Right atrium auricular region (tissue), 2 donors: ENCODE data around the gene FANCC. TPM values are rescaled to one million over a fixed set of nuclear protein-coding genes. Genes with fewer than 3 reads are reported as not detected.

Source experiments
- DNase-seq: peaks from one replicate; pipeline ENCODE4 v3.0.0-alpha.2; 2019; ENCODE audit warnings: low spot score
- H3K27ac ChIP-seq, 2 donors: fragments of 200-600 bp; sonication (generic); 1 replicate in 1 of 2; 2 replicates in 1 of 2; pipeline ENCODE4 v1.5.1; 2016 to 2019
- H3K27me3 ChIP-seq, 2 donors: fragments of 200-600 bp; sonication (generic); one replicate each; pipeline versions ENCODE4 v1.5.1 to v1.6.0; 2017 to 2019
- H3K36me3 ChIP-seq: fragments of 200-600 bp; sonication (generic); one replicate; pipeline ENCODE4 v1.5.1; 2016
- H3K4me1 ChIP-seq, 2 donors: fragments of 200-600 bp; sonication (generic); one replicate each; pipeline versions ENCODE4 v1.5.1 to v1.6.0; 2017 to 2019
- H3K4me3 ChIP-seq, 2 donors: fragments of 200-600 bp; sonication (generic); 1 replicate in 1 of 2; 2 replicates in 1 of 2; pipeline ENCODE4 v1.5.1; 2017 to 2019; ENCODE audit warnings: mild to moderate bottlenecking in 1 of 2, moderate library complexity in 1 of 2
- H3K9me3 ChIP-seq, 2 donors: fragments of 200-600 bp; sonication (generic); one replicate each; pipeline ENCODE4 v1.5.1; 2019
- CTCF ChIP-seq, 2 donors: fragments of 200-600 bp; sonication (generic); IDR thresholded peaks; one replicate each; pipeline ENCODE4 v1.5.1; 2019; ENCODE audit warnings: antibody characterized with exemption in 2 of 2
- total RNA-seq, 2 donors: library from RNA; depleted of rRNA; stranded (reverse); fragments of >200 nt; gene quantifications; one replicate each; pipeline ENCODE4 v1.1.0, GENCODE V29; 2016

Gene FANCC
- total RNA-seq, 2 donors from 2014 or later, result 1.8 to 6.2 TPM

GRCh38 chr9:95118596-95118995 is 198.9 kb downstream of the FANCC start:
- H3K36me3 ChIP-seq, result no peaks in the 10 kb centered on the region
- no peak for DNase-seq
- peaks cover 0 to 26% of the 10 kb centered on the region in 2 donors for H3K4me1 ChIP-seq
- H3K4me3 ChIP-seq, result no peak overlapping the region
- no peak overlapping the region for H3K27ac ChIP-seq
- H3K9me3 ChIP-seq, result no peaks in the 10 kb centered on the region
- TF ChIP-seq CTCF (IDR thresholded peaks at IDR 0.05), result no peak
- no peaks in the 10 kb centered on the region for H3K27me3 ChIP-seq

GRCh38 chr9:95116808-95117204 is 200.7 kb downstream of the FANCC start:
- Histone ChIP-seq H3K27ac (peak overlapping the region in 1 of 2 donors; percentile 13), H3K4me1 (peaks cover 0 to 26% of the 10 kb centered on the region in 2 donors), H3K36me3 (peaks cover 14% of the 10 kb centered on the region), H3K4me3 (no peak overlapping the region), H3K27me3 (no peaks in the 10 kb centered on the region), H3K9me3 (no peaks in the 10 kb centered on the region)
- TF ChIP-seq CTCF (IDR thresholded peaks at IDR 0.05), result no peak
- no peak for DNase-seq

- peak overlapping the region; percentile 3 to 13 for H3K27ac ChIP-seq
- peaks cover 19% of the 10 kb centered on the region for H3K36me3 ChIP-seq
- peak in 1 of 2 donors; percentile 24 for TF ChIP-seq CTCF (IDR thresholded peaks at IDR 0.05)
Measured at GRCh38 chr9:95116002-95116807, 201.3 kb downstream of the FANCC start.

GRCh38 chr9:95115104-95115503 is 202.4 kb downstream of the FANCC start:
- TF ChIP-seq CTCF (IDR thresholded peaks at IDR 0.05), result no peak
- H3K4me1 ChIP-seq, result peaks cover 0 to 20% of the 10 kb centered on the region in 2 donors
- H3K4me3 ChIP-seq, result no peak overlapping the region
- H3K36me3 ChIP-seq, result peaks cover 28% of the 10 kb centered on the region
- no peaks in the 10 kb centered on the region for H3K27me3 ChIP-seq
- H3K9me3 ChIP-seq, result no peaks in the 10 kb centered on the region
- no peak overlapping the region for H3K27ac ChIP-seq
- DNase-seq, result no peak

More at GRCh38 chr9:95116002-95116807, 201.3 kb downstream of the FANCC start:
- H3K4me1 ChIP-seq, result peaks cover 0 to 22% of the 10 kb centered on the region in 2 donors
- H3K27me3 ChIP-seq, result no peaks in the 10 kb centered on the region
- no peak overlapping the region for H3K4me3 ChIP-seq
- no peak for DNase-seq
- H3K9me3 ChIP-seq, result no peaks in the 10 kb centered on the region

GRCh38 chr9:95112436-95113280 is 204.9 kb downstream of the FANCC start:
- H3K9me3 ChIP-seq, result no peaks in the 10 kb centered on the region
- peaks cover 0 to 20% of the 10 kb centered on the region in 2 donors for H3K4me1 ChIP-seq
- H3K4me3 ChIP-seq, result no peak overlapping the region
- DNase-seq, result no peak
- TF ChIP-seq CTCF (IDR thresholded peaks at IDR 0.05), result no peak
- H3K27ac ChIP-seq, result no peak overlapping the region
- H3K36me3 ChIP-seq, result peaks cover 49% of the 10 kb centered on the region
- no peaks in the 10 kb centered on the region for H3K27me3 ChIP-seq
